Measurements from ENCODE around the gene TRPM3. TPM values are rescaled to one million over a fixed set of nuclear protein-coding genes. Genes with fewer than 3 reads are reported as not detected.

Gene TRPM3
- total and polyA plus RNA-seq, 2 of the 13 experiments (the other 11 are each of a cell fraction or from before 2014, with no cell fraction given): not detected

DNA sequence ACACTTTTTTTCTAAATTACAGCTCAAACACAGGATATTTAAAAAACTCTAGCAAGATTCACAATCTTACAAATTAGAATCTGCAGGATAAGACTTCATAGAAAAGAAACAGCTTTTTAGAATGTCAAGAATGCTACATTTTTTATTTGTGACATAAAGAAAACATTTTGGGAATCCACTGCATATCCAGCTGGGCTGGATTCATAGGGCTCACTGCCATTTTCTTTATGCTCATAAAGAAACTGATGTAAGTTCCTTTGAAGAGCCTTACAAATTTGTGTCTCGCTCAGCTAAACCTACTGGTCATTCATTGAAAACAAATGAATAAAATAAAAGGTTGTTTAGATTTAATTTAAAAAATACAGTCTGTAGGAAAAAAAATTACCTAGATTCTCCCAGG lies 332.3 kb downstream of the TRPM3 start:
- ATAC-seq (no peak), FAIRE-seq (no peak), DNase-seq (ENCODE audit: low spot score) (no peak)
- intact Hi-C loops (cut with micrococcal nuclease; ENCODE audit: unreplicated experiment): no loop called here
- no peak overlapping the region for H3K4me3 ChIP-seq (replicated peaks in 1 of 3; ENCODE audit: insufficient read depth in 1 of 3, low read depth in 2 of 3, low read length in 3 of 3)
- H3K27ac ChIP-seq (ENCODE audit: extremely low read length, insufficient read depth, low read length): no peak overlapping the region
- no peaks in the 10 kb centered on the region for H3K79me2 ChIP-seq (ENCODE audit: insufficient read depth, low read length)
- 0% methylated on average over 1 of the region's 1 CpG for WGBS (ENCODE audit: low lambda C conversion rate)
- no TSS peak for BruUV-seq (replicated peaks)
- no peaks in the 10 kb centered on the region for H3K4me1 ChIP-seq (ENCODE audit: insufficient read depth, low read length)
- H3K9ac ChIP-seq (ENCODE audit: insufficient read depth, low read depth, low read length): no peak overlapping the region
- TF ChIP-seq, protein P1, sequence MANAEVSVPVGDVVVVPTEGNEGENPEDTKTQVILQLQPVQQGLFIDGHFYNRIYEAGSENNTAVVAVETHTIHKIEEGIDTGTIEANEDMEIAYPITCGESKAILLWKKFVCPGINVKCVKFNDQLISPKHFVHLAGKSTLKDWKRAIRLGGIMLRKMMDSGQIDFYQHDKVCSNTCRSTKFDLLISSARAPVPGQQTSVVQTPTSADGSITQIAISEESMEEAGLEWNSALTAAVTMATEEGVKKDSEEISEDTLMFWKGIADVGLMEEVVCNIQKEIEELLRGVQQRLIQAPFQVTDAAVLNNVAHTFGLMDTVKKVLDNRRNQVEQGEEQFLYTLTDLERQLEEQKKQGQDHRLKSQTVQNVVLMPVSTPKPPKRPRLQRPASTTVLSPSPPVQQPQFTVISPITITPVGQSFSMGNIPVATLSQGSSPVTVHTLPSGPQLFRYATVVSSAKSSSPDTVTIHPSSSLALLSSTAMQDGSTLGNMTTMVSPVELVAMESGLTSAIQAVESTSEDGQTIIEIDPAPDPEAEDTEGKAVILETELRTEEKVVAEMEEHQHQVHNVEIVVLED (CRISPR knock-in tag; IDR thresholded peaks at IDR 0.05; ENCODE audit: borderline replicate concordance): no peak
- no peaks in the 10 kb centered on the region for H3K36me3 ChIP-seq (replicated peaks in 1 of 2; ENCODE audit: control insufficient read depth in 1 of 2, insufficient read depth in 2 of 2, low read length in 2 of 2)
- ChIA-PET POLR2A (no interaction called here), CTCF (ENCODE audit: low intra/inter-chr PET ratio, low total read pairs) (no interaction called here)
- H4K20me1 ChIP-seq (ENCODE audit: insufficient read depth, low read length): no peaks in the 10 kb centered on the region
- H3K9me3 ChIP-seq (ENCODE audit: low read length): no peaks in the 10 kb centered on the region
- H3K27me3 ChIP-seq (ENCODE audit: control insufficient read depth in 1 of 2, insufficient read depth in 2 of 2, low read length in 2 of 2): no peaks in the 10 kb centered on the region
- in situ Hi-C loops (cut with HindIII; ENCODE audit: extremely low pct_ligation_motif_present, low pct_unique_long_range_greater_than_20kb): no loop called here
- H2AFZ ChIP-seq (ENCODE audit: low read length): no peak overlapping the region
- H3K4me2 ChIP-seq (ENCODE audit: low read depth, low read length): no peak overlapping the region

DNA sequence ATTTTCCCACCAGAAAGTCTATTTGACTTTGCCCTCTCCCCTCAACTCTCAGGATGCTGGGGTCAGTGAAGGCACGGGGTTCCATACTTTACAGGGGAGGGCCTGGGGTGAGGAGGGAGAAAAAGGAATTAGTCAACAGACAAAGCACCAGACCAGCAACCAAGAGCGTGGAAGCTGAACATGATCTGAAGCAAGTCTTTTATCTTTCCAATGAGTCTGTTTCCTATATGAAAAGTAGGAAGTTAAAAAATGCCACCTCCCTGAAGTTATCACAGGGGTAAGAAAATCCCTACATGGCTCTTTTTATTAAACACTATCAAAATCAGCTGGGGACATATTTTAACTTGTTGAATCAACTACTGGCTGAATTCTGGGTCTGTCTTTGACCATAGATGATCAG lies 337.0 kb downstream of the TRPM3 start:
- ATAC-seq (no peak), FAIRE-seq (no peak)
- H3K4me1 ChIP-seq (ENCODE audit: insufficient read depth, low read length): no peaks in the 10 kb centered on the region

More for the DNA sequence above, 337.0 kb downstream of the TRPM3 start:
- POLR2A ChIA-PET: no interaction called here
- H3K27ac ChIP-seq (ENCODE audit: extremely low read length, insufficient read depth, low read length): no peak overlapping the region
- H4K20me1 ChIP-seq (ENCODE audit: insufficient read depth, low read length): no peaks in the 10 kb centered on the region
- H3K79me2 ChIP-seq (ENCODE audit: insufficient read depth, low read length): no peaks in the 10 kb centered on the region
- H3K9ac ChIP-seq (ENCODE audit: insufficient read depth, low read depth, low read length): no peak overlapping the region
- H3K9me3 ChIP-seq (ENCODE audit: low read length): no peaks in the 10 kb centered on the region
- CTCF ChIA-PET (ENCODE audit: low intra/inter-chr PET ratio, low total read pairs): no interaction called here
- no peak overlapping the region for H3K4me3 ChIP-seq (replicated peaks in 1 of 3; ENCODE audit: insufficient read depth in 1 of 3, low read depth in 2 of 3, low read length in 3 of 3)
- H3K36me3 ChIP-seq (replicated peaks in 1 of 2; ENCODE audit: control insufficient read depth in 1 of 2, insufficient read depth in 2 of 2, low read length in 2 of 2): no peaks in the 10 kb centered on the region
- no peak overlapping the region for H3K4me2 ChIP-seq (ENCODE audit: low read depth, low read length)
- TF ChIP-seq, protein P2, sequence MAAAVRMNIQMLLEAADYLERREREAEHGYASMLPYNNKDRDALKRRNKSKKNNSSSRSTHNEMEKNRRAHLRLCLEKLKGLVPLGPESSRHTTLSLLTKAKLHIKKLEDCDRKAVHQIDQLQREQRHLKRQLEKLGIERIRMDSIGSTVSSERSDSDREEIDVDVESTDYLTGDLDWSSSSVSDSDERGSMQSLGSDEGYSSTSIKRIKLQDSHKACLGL (CRISPR knock-in tag; IDR thresholded peaks at IDR 0.05): no peak
- TF ChIP-seq PPARG (CRISPR knock-in tag; conservative IDR thresholded peaks at IDR 0.05) (no peak), ZNF878 (CRISPR knock-in tag; IDR thresholded peaks at IDR 0.05) (no peak), ZNF337 (CRISPR knock-in tag; IDR thresholded peaks at IDR 0.05; ENCODE audit: borderline replicate concordance, low read depth) (no peak), BRCA1 (CRISPR knock-in tag; IDR thresholded peaks at IDR 0.05) (no peak)
- TF ChIP-seq, protein P3, sequence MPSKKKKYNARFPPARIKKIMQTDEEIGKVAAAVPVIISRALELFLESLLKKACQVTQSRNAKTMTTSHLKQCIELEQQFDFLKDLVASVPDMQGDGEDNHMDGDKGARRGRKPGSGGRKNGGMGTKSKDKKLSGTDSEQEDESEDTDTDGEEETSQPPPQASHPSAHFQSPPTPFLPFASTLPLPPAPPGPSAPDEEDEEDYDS (CRISPR knock-in tag; IDR thresholded peaks at IDR 0.05): no peak
- TF ChIP-seq, protein P4, sequence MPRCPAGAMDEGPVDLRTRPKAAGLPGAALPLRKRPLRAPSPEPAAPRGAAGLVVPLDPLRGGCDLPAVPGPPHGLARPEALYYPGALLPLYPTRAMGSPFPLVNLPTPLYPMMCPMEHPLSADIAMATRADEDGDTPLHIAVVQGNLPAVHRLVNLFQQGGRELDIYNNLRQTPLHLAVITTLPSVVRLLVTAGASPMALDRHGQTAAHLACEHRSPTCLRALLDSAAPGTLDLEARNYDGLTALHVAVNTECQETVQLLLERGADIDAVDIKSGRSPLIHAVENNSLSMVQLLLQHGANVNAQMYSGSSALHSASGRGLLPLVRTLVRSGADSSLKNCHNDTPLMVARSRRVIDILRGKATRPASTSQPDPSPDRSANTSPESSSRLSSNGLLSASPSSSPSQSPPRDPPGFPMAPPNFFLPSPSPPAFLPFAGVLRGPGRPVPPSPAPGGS (CRISPR knock-in tag; IDR thresholded peaks at IDR 0.05): no peak
- TF ChIP-seq, protein P5, sequence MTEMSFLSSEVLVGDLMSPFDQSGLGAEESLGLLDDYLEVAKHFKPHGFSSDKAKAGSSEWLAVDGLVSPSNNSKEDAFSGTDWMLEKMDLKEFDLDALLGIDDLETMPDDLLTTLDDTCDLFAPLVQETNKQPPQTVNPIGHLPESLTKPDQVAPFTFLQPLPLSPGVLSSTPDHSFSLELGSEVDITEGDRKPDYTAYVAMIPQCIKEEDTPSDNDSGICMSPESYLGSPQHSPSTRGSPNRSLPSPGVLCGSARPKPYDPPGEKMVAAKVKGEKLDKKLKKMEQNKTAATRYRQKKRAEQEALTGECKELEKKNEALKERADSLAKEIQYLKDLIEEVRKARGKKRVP (CRISPR knock-in tag; IDR thresholded peaks at IDR 0.05): no peak
- TF ChIP-seq, protein P6, sequence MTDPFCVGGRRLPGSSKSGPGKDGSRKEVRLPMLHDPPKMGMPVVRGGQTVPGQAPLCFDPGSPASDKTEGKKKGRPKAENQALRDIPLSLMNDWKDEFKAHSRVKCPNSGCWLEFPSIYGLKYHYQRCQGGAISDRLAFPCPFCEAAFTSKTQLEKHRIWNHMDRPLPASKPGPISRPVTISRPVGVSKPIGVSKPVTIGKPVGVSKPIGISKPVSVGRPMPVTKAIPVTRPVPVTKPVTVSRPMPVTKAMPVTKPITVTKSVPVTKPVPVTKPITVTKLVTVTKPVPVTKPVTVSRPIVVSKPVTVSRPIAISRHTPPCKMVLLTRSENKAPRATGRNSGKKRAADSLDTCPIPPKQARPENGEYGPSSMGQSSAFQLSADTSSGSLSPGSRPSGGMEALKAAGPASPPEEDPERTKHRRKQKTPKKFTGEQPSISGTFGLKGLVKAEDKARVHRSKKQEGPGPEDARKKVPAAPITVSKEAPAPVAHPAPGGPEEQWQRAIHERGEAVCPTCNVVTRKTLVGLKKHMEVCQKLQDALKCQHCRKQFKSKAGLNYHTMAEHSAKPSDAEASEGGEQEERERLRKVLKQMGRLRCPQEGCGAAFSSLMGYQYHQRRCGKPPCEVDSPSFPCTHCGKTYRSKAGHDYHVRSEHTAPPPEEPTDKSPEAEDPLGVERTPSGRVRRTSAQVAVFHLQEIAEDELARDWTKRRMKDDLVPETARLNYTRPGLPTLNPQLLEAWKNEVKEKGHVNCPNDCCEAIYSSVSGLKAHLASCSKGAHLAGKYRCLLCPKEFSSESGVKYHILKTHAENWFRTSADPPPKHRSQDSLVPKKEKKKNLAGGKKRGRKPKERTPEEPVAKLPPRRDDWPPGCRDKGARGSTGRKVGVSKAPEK (CRISPR knock-in tag; IDR thresholded peaks at IDR 0.05; ENCODE audit: borderline replicate concordance): no peak
- intact Hi-C loops (cut with micrococcal nuclease; ENCODE audit: unreplicated experiment): no loop called here
- DNase-seq (ENCODE audit: low spot score): no peak
- 16% methylated on average over 2 of the region's 2 CpGs for WGBS (ENCODE audit: low lambda C conversion rate)
- in situ Hi-C loops (cut with HindIII; ENCODE audit: extremely low pct_ligation_motif_present, low pct_unique_long_range_greater_than_20kb): no loop called here
- H3K27me3 ChIP-seq (ENCODE audit: control insufficient read depth in 1 of 2, insufficient read depth in 2 of 2, low read length in 2 of 2): peaks cover 0 to 4% of the 10 kb centered on the region in 2 experiments; a peak in 1 of 5 replicates
- no peak overlapping the region for H2AFZ ChIP-seq (ENCODE audit: low read length)
- no TSS peak for BruUV-seq (replicated peaks)

Measured in HepG2 (cell line).